ENCODE data around the gene MANSC4. TPM values are rescaled to one million over a fixed set of nuclear protein-coding genes. Genes with fewer than 3 reads are reported as not detected.

MANSC4 gene
- total RNA-seq, 1 experiment from 2014 or later, result not detected

DNA sequence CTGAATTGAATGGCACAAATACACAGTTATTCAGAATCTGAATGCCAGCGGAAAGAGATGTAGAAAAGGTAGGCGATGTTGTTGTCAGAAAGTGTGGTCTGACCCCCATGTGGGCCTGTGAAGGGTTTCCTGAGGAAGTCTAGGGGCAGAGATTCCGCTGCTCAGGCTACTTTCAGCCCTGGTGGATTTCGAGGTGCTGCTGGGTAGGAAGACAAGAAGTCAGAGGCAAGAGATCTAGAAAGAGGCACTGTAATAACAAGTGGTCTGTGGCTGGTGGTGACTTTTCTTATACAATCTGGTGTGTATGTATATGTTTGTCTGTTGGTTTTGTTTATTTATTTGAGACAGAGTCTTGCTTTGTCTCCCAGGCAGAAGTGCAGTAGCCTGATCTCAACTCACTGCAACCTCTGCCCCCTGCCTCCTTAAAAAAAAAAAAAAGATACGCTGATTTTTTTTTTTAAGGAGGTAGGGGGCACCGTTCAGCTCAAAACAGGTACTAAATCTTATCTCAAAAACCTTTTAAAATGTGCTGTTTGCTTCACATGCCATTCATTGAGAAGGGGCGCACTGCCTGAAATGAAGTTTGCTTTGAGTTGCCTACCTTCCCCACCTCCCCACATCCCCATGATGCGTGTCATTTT is 27.1 kb upstream of the MANSC4 start:
- no peak overlapping the region for H3K4me3 ChIP-seq (ENCODE audit: low read depth in 2 of 2, low read length in 2 of 2)
- H3K27ac ChIP-seq (ENCODE audit: low read length), result no peak overlapping the region
- H3K27me3 ChIP-seq (ENCODE audit: control insufficient read depth, insufficient read depth, low read length), result no peaks in the 10 kb centered on the region; the same call in 1 of the 2 replicates
- POLR2A ChIA-PET, result no interaction called here
- in situ Hi-C loops (cut with HindIII; ENCODE audit: low pct_unique_long_range_greater_than_20kb, low sequenced_read_pairs), result no loop called here
- intact Hi-C loops (cut with micrococcal nuclease; ENCODE audit: unreplicated experiment), result no loop called here
- no peaks in the 10 kb centered on the region for H3K9me3 ChIP-seq (ENCODE audit: control insufficient read depth, insufficient read depth, low read depth, low read length)
- CTCF ChIA-PET, result interaction anchor here (0.9 kb wide), 1 partner anchor 49 kb away, joined by 3 read pairs; no protein-coding TSS in a partner anchor
- H3K36me3 ChIP-seq (ENCODE audit: control insufficient read depth, insufficient read depth, low read length), result no peaks in the 10 kb centered on the region
- H3K4me1 ChIP-seq (ENCODE audit: control insufficient read depth, insufficient read depth, low read length), result no peaks in the 10 kb centered on the region
- TF ChIP-seq SIN3A (IDR thresholded peaks at IDR 0.05; ENCODE audit: borderline replicate concordance, insufficient read depth, low read depth, low read length) (no peak), POLR2AphosphoS5 (IDR thresholded peaks at IDR 0.05; ENCODE audit: low read depth, low read length) (no peak), TCF7L2 (IDR thresholded peaks at IDR 0.05; ENCODE audit: low read depth, low read length) (no peak), REST (IDR thresholded peaks at IDR 0.05; ENCODE audit: insufficient read depth in 1 of 2, low read depth in 2 of 2, low read length in 1 of 2) (no peak), CTCF (IDR thresholded peaks at IDR 0.05) (no peak; the same call in 1 of the 2 replicates)
- no TSS peak for BruUV-seq (replicated peaks)
- DNase-seq (ENCODE audit: low read depth, low spot score) (no peak), ATAC-seq (no peak)

DNA sequence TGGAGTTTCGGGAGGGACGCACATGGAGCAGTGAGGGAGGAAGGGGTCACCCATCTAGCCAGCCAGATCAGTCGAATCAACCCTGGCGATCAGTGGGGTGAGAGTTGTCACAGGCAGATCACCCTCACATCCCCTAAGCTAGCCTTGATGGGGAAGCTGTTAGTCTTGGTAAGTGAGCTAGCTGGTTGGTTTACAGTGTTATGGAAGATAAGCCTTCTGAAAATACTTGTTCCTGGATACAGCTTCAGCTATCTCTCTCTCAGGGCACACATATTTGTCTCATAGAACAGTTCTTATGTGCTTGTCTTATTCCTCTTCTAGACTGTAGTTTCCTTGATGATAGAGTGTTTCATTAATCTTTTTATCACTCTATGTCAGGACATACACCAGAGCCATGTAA is 26.2 kb upstream of the MANSC4 start:
- no peak for ATAC-seq
- CTCF ChIA-PET, result no interaction called here

More for the DNA sequence above, 26.2 kb upstream of the MANSC4 start:
- H3K9me3 ChIP-seq (ENCODE audit: control insufficient read depth, insufficient read depth, low read depth, low read length), result no peaks in the 10 kb centered on the region
- DNase-seq (ENCODE audit: low read depth, low spot score), result no peak
- TF ChIP-seq POLR2AphosphoS5 (IDR thresholded peaks at IDR 0.05; ENCODE audit: low read depth, low read length) (no peak), REST (IDR thresholded peaks at IDR 0.05; ENCODE audit: insufficient read depth in 1 of 2, low read depth in 2 of 2, low read length in 1 of 2) (no peak), SIN3A (IDR thresholded peaks at IDR 0.05; ENCODE audit: borderline replicate concordance, insufficient read depth, low read depth, low read length) (no peak), CTCF (IDR thresholded peaks at IDR 0.05) (no peak)
- intact Hi-C loops (cut with micrococcal nuclease; ENCODE audit: unreplicated experiment) (no loop called here), in situ Hi-C loops (cut with HindIII; ENCODE audit: low pct_unique_long_range_greater_than_20kb, low sequenced_read_pairs) (no loop called here)
- no peaks in the 10 kb centered on the region for H3K4me1 ChIP-seq (ENCODE audit: control insufficient read depth, insufficient read depth, low read length)
- no peak overlapping the region for H3K4me3 ChIP-seq (ENCODE audit: low read depth in 2 of 2, low read length in 2 of 2)
- no TSS peak for BruUV-seq (replicated peaks)
- H3K27ac ChIP-seq (ENCODE audit: low read length), result no peak overlapping the region
- no peaks in the 10 kb centered on the region for H3K27me3 ChIP-seq (ENCODE audit: control insufficient read depth, insufficient read depth, low read length)
- H3K36me3 ChIP-seq (ENCODE audit: control insufficient read depth, insufficient read depth, low read length), result no peaks in the 10 kb centered on the region
- POLR2A ChIA-PET, result interaction anchor here (0.6 kb wide), 1 partner anchor 26 kb away, joined by 3 read pairs; the partner anchor contains the start of genes KLHL42 and MANSC4
